ENCODE measurements around the gene TP53TG3. TPM values are rescaled to one million over a fixed set of nuclear protein-coding genes. Genes with fewer than 3 reads are reported as not detected.
"Not testable (repeated sequence)": the region's sequence is repeated elsewhere in the genome, so short reads cannot be mapped to it uniquely, and the experiment has no call there.

Gene TP53TG3, protein sequence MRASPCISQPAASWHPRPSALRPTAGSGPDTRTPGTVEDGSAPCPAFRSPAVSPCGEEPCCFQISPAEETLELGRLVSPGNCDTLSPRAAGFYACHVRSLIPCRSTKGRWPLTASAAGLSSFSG
- polyA plus RNA-seq (2013, experiment 1 of 2), result not detected
- not detected for polyA plus RNA-seq (2013, experiment 2 of 2)

DNA sequence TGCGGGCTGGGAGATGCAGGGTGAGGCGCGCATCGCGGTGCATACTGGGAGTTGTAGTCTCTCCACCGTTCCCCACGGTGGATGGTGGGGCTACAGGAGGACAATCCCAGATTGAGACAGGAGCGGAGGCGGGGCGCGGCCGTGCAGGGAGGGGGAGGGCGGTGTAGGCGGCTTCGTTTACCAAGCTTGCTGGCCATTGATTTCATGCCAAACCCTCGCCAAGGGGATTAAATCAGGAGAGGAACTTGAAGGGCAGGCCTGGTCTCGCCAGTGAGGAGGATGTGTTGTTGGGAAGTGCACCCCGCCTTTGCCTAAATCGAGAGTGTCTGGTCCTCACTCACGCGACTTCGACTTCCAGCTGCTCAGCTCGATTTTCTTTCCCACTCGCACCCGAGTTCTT lies at the start of gene TP53TG3:
Gene TP53TG3 (minus strand): TSS at position 101 of the 400 bp plus-strand sequence. CDS start 68 bp downstream, at position 33.
- no CpG with 5 or more reads among the region's 25 CpGs for WGBS
- H3K27ac ChIP-seq (ENCODE audit: low read depth, low read length); H3K4me3 ChIP-seq (ENCODE audit: low read length); H3K4me1 ChIP-seq (ENCODE audit: insufficient read depth, low read length); H3K9ac ChIP-seq (ENCODE audit: low read depth, low read length); H3K36me3 ChIP-seq (ENCODE audit: insufficient read depth, low read length); H3K9me3 ChIP-seq (ENCODE audit: insufficient read depth, low read depth, low read length); H3K27me3 ChIP-seq (ENCODE audit: insufficient read depth, low read length): not testable (repeated sequence)

DNA sequence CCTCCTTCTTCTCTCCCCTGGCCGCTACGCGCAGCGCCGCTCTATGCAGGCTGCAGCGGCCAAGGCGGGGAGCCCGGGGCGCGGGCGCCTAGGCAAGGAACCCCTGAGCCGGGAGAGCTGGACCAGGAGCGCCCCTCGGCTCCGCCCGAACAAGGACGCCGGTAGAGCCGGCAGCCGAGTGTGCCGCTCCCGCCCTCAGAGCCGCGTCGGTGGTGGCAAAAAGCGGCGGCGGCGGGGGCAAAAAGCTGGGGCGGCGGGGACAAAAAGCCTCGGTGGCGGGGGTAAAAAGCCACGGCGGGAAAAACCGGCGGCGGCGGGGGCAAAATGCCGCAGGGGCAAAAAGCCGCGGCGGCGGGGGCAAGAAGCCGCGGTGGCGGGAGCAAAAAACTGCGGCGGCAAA lies 25.1 kb downstream of the TP53TG3 start:
- H3K27me3 ChIP-seq (ENCODE audit: insufficient read depth, low read length); H3K4me3 ChIP-seq (ENCODE audit: low read length); H3K9me3 ChIP-seq (ENCODE audit: insufficient read depth, low read depth, low read length); H3K36me3 ChIP-seq (ENCODE audit: insufficient read depth, low read length); H3K4me1 ChIP-seq (ENCODE audit: insufficient read depth, low read length); H3K9ac ChIP-seq (ENCODE audit: low read depth, low read length); H3K27ac ChIP-seq (ENCODE audit: low read depth, low read length): not testable (repeated sequence)
- WGBS, result 95% methylated on average over 21 of the region's 49 CpGs

DNA sequence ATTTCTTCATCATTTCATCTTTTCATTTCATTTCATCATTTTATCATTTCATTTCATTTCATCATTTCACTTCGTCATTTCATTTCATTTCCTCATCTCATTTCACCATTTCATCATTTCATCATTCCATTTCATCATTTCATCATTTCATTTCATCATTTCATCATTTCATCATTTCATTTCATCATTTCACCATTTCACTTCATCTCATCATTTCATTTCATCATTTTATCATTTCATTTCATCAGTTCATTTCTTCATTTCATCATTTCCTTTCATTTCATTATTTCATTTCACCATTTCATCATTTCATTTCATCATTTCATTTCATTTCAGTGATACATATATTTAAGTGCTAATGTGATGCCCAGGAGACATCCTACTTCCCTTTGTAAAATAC lies 28.4 kb downstream of the TP53TG3 start:
- not testable (repeated sequence) for H3K27ac ChIP-seq (ENCODE audit: low read depth, low read length); H3K4me1 ChIP-seq (ENCODE audit: insufficient read depth, low read length); H3K9ac ChIP-seq (ENCODE audit: low read depth, low read length); H3K4me3 ChIP-seq (ENCODE audit: low read length); H3K36me3 ChIP-seq (ENCODE audit: insufficient read depth, low read length); H3K27me3 ChIP-seq (ENCODE audit: insufficient read depth, low read length); H3K9me3 ChIP-seq (ENCODE audit: insufficient read depth, low read depth, low read length)
- no CpG with 5 or more reads among the region's 1 CpG for WGBS

DNA sequence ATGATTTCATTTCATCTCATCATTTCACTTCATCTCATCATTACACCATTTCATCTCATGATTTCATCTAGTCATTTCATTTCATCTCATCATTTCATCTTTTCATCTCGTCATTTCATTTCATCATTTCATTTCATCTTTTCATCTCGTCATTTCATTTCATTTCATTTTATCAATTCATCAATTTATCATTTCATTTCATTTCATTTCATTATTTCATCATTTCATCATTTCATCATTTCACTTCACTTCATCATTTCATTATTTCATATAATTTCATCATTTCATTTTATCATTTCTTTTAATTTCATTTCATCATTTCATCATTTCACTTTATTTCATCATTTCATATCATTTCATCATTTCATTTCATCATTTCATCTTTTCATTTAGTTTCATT lies 29.2 kb downstream of the TP53TG3 start:
- H3K4me3 ChIP-seq (ENCODE audit: low read length); H3K36me3 ChIP-seq (ENCODE audit: insufficient read depth, low read length); H3K4me1 ChIP-seq (ENCODE audit: insufficient read depth, low read length); H3K9ac ChIP-seq (ENCODE audit: low read depth, low read length); H3K27me3 ChIP-seq (ENCODE audit: insufficient read depth, low read length); H3K9me3 ChIP-seq (ENCODE audit: insufficient read depth, low read depth, low read length); H3K27ac ChIP-seq (ENCODE audit: low read depth, low read length): not testable (repeated sequence)
- 56% methylated on average over 1 of the region's 2 CpGs for WGBS

DNA sequence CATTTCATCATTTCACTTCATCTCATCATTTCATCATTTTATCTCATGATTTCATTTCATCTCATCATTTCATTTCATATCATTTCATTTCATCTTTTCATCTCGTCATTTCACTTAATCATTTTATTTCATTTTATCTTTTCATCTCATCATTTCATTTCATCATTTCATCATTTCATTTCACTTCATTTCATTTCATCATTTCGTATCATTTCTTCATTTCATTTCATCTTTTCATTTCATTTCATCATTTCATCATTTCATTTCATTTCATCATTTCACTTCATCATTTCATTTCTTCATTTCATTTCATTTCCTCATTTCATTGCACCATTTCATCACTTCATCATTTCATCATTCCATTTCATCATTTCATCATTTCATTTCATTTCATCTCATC lies 29.8 kb downstream of the TP53TG3 start:
- H3K9me3 ChIP-seq (ENCODE audit: insufficient read depth, low read depth, low read length); H3K4me3 ChIP-seq (ENCODE audit: low read length); H3K36me3 ChIP-seq (ENCODE audit: insufficient read depth, low read length); H3K4me1 ChIP-seq (ENCODE audit: insufficient read depth, low read length); H3K9ac ChIP-seq (ENCODE audit: low read depth, low read length); H3K27me3 ChIP-seq (ENCODE audit: insufficient read depth, low read length); H3K27ac ChIP-seq (ENCODE audit: low read depth, low read length): not testable (repeated sequence)
- 17% methylated on average over 1 of the region's 2 CpGs for WGBS

DNA sequence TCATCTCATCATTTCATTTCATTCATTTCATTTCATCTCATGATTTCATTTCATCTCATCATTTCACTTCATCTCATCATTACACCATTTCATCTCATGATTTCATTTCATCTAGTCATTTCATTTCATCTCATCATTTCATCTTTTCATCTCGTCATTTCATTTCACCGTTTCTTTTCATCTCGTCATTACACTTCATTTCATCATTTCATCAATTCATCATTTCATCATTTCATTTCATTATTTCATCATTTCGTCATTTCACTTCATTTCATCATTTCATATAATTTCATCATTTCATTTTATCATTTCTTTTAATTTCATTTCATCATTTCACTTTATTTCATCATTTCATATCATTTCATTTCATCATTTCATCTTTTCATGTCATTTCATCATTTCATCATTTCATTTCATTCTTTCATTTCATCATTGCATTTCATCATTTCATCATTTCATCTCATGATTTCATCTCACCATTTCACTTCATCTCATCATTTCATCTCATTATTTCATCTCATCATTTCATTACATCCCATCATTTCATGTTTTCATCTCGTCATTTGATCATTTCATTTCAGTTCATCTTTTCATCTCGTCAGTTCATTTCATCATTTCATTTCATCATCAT lies 30.6 kb downstream of the TP53TG3 start:
- not testable (repeated sequence) for H3K4me3 ChIP-seq (ENCODE audit: low read length); H3K9me3 ChIP-seq (ENCODE audit: insufficient read depth, low read depth, low read length); H3K4me1 ChIP-seq (ENCODE audit: insufficient read depth, low read length); H3K36me3 ChIP-seq (ENCODE audit: insufficient read depth, low read length); H3K27me3 ChIP-seq (ENCODE audit: insufficient read depth, low read length); H3K27ac ChIP-seq (ENCODE audit: low read depth, low read length); H3K9ac ChIP-seq (ENCODE audit: low read depth, low read length)
- 85% methylated on average over 5 of the region's 6 CpGs for WGBS

DNA sequence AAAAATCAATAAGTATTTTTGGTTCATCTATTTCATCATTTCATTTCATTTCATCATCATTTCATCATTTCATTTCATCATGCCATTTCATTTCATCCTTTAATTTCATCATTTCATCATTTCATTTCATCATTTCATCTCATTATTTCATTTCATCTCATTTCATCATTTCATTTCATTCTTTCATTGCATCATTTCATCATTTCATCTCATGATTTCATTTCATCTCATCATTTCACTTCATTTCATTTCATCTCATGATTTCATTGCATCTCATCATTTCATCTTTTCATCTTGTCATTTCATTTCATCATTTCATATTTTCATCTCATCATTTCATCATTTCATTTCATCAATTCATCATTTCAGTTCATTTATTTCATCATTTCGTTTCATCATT lies 31.2 kb downstream of the TP53TG3 start:
- not testable (repeated sequence) for H3K4me1 ChIP-seq (ENCODE audit: insufficient read depth, low read length); H3K9ac ChIP-seq (ENCODE audit: low read depth, low read length); H3K36me3 ChIP-seq (ENCODE audit: insufficient read depth, low read length); H3K4me3 ChIP-seq (ENCODE audit: low read length); H3K27ac ChIP-seq (ENCODE audit: low read depth, low read length); H3K9me3 ChIP-seq (ENCODE audit: insufficient read depth, low read depth, low read length); H3K27me3 ChIP-seq (ENCODE audit: insufficient read depth, low read length)
- WGBS, result no CpG with 5 or more reads among the region's 1 CpG

DNA sequence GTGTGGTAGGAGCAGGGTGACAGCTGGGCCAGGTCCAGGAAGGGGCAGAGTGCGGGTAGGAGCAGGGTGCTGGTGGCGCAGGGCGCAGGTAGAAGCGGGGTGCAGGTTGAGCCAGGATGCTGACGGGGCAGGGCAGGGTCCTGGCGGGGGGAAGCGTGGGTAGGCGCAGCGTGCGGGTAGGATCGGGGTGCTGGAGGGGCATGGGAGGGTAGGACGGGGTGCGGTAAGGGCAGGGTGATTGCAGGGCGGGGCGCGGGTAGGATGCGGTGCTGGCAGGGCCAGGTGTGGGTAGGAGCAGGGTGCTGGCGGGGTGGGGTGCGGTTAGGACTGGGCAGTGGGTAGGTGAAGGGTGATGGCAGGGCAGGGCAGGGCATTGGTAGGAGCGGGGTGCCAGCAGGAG lies 38.4 kb downstream of the TP53TG3 start:
- H3K36me3 ChIP-seq (ENCODE audit: insufficient read depth, low read length); H3K27me3 ChIP-seq (ENCODE audit: insufficient read depth, low read length); H3K4me1 ChIP-seq (ENCODE audit: insufficient read depth, low read length); H3K27ac ChIP-seq (ENCODE audit: low read depth, low read length); H3K4me3 ChIP-seq (ENCODE audit: low read length); H3K9ac ChIP-seq (ENCODE audit: low read depth, low read length); H3K9me3 ChIP-seq (ENCODE audit: insufficient read depth, low read depth, low read length): not testable (repeated sequence)
- WGBS, result no CpG with 5 or more reads among the region's 20 CpGs

DNA sequence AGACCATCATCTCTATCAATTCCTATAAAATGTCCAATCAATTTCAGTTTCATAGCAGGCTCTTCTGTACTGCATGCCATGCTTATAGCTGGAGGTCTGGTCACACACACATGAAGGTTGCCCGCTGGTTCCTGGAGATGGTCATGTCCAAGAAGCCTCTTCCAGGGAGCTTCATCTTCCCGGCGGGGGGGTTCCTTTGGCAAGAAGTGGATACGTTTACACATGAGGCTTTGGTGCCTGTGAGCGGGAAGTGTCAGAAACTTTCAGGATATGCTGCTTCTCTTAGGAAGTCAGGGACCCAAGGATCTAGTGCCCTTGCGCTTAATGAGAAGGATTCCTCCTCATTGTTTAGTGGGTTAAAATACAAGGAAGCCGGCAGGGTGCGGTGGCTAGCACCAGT lies 43.9 kb downstream of the TP53TG3 start:
- WGBS, result 94% methylated on average over 4 of the region's 8 CpGs
- not testable (repeated sequence) for H3K27ac ChIP-seq (ENCODE audit: low read depth, low read length); H3K9ac ChIP-seq (ENCODE audit: low read depth, low read length); H3K27me3 ChIP-seq (ENCODE audit: insufficient read depth, low read length); H3K36me3 ChIP-seq (ENCODE audit: insufficient read depth, low read length); H3K4me1 ChIP-seq (ENCODE audit: insufficient read depth, low read length); H3K4me3 ChIP-seq (ENCODE audit: low read length); H3K9me3 ChIP-seq (ENCODE audit: insufficient read depth, low read depth, low read length)

All from HUES64 (cell line).